Measurements from ENCODE around the gene PRKCH. TPM values are rescaled to one million over a fixed set of nuclear protein-coding genes. Genes with fewer than 3 reads are reported as not detected.

Gene PRKCH
- polyA plus RNA-seq, 3 donors from 2014 or later: 231 to 451 (median 335) TPM

DNA sequence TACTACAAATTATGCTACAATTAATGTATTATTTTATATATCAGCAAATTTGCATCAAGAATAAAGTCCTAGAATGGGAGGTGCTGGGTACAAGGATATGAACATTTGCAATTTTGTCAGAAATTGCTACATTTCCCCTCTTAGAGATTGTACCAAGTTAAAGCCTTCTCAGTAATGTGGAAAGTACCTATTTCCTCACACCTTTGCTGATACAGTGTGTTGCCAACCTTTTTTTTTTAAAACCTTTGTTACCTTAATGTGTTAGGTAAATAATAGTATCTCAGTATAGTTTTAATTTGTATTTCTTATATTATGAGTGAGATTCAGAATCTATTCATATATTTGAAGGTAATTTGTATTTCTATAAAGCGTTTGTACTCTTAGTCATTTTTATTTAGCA, 278.6 kb downstream of the PRKCH start:
- H3K27me3 Mint-ChIP-seq (ENCODE audit: low read depth in 3 of 3): peaks cover 0 to 2% (median 2%) of the 10 kb centered on the region in 3 donors
- H3K9me3 Mint-ChIP-seq: peaks cover 0 to 2% (median 0%) of the 10 kb centered on the region in 6 donors
- no peak for DNase-seq
- H3K36me3 Mint-ChIP-seq: peaks cover 0 to 7% (median 0%) of the 10 kb centered on the region in 3 donors
- peaks cover 15 to 23% of the 10 kb centered on the region in 2 donors for H3K4me1 Mint-ChIP-seq
- H3K4me3 Mint-ChIP-seq: no peak overlapping the region
- H3K27ac Mint-ChIP-seq: no peak overlapping the region

Other genes starting within 250 kb of the PRKCH start
- gene TMEM30B, start 40.2 kb upstream of the PRKCH start, polyA plus RNA-seq: 1 to 10 TPM in 2 of 3 donors, under 1 TPM in 1; 0.91 to 2.9 (median 1.2) TPM

All from immature natural killer cell (primary cell).